ENCODE results near the gene IFI35. TPM values are rescaled to one million over a fixed set of nuclear protein-coding genes. Genes with fewer than 3 reads are reported as not detected.
"Not testable (repeated sequence)": the region's sequence is repeated elsewhere in the genome, so short reads cannot be mapped to it uniquely, and the experiment has no call there.

The IFI35 gene
- total and polyA plus RNA-seq, 4 experiments from 2014 or later, result 33.1 to 66.2 (median 47.9) TPM

GRCh38 chr17:42975265-42975664 lies 31.3 kb upstream of the IFI35 start:
- Mint-ChIP-seq H3K9me3 (peaks cover 0 to 4% (median 0%) of the 10 kb centered on the region in 8 donors), H3K36me3 (peaks cover 0 to 2% of the 10 kb centered on the region in 2 donors), H3K4me1 (peaks cover 0 to 14% (median 8%) of the 10 kb centered on the region in 4 donors), H3K27ac (peak overlapping the region in 1 of 7 donors; percentile 65), H3K4me3 (no peak overlapping the region), H3K27me3 (no peaks in the 10 kb centered on the region)
- Histone ChIP-seq H3K36me3 (ENCODE audit: insufficient read depth, low read length) (no peaks in the 10 kb centered on the region), H3K27me3 (ENCODE audit: insufficient read depth, low read length) (no peaks in the 10 kb centered on the region), H3K4me1 (ENCODE audit: insufficient read depth, low read length) (peaks cover 7% of the 10 kb centered on the region), H3K27ac (ENCODE audit: low read depth, low read length) (no peak overlapping the region), H3K4me3 (ENCODE audit: low read length in 2 of 2) (no peak overlapping the region), H3K9me3 (ENCODE audit: control insufficient read depth in 1 of 2, low read length in 2 of 2) (no peaks in the 10 kb centered on the region)
- no peak for DNase-seq
- intact Hi-C loops (cut with micrococcal nuclease), result no loop called here
- ChIA-PET CTCF (ENCODE audit: partially characterized antibody) (no interaction called here), POLR2A (ENCODE audit: partially characterized antibody) (interaction anchor here (0.5 kb wide), 1 partner anchor 11 kb away, joined by 3 read pairs; no protein-coding TSS in a partner anchor)

DNA sequence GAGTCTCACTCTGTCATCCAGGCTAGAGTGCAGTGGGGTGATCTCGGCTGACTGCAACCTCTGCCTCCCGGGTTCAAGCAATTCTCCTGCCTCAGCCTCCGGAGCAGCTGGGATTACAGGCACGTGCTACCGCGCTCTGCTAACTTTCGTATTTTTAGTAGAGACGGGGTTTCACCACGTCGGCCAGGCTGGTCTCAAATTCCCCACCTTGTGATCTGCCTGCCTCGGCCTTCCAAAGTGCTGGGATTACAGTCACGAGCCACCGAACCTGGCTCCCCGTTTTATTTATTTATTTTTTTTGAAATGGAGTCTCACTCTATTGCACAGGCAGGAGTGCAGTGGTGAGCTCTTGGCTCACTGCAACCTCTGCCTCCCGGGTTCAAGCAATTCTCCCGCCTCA lies 30.9 kb upstream of the IFI35 start:
- POLR2A ChIA-PET (ENCODE audit: partially characterized antibody); H3K4me1 ChIP-seq (ENCODE audit: insufficient read depth, low read length); CTCF ChIA-PET (ENCODE audit: partially characterized antibody); H3K36me3 ChIP-seq (ENCODE audit: insufficient read depth, low read length); H3K4me3 Mint-ChIP-seq; H3K27me3 ChIP-seq (ENCODE audit: insufficient read depth, low read length); DNase-seq; H3K4me3 ChIP-seq (ENCODE audit: low read length in 2 of 2); H3K27me3 Mint-ChIP-seq; H3K36me3 Mint-ChIP-seq; intact Hi-C loops (cut with micrococcal nuclease); H3K9me3 Mint-ChIP-seq; H3K9me3 ChIP-seq (ENCODE audit: control insufficient read depth in 1 of 2, low read length in 2 of 2); H3K27ac ChIP-seq (ENCODE audit: low read depth, low read length): not testable (repeated sequence)
- Mint-ChIP-seq H3K27ac (peak overlapping the region in 1 of 7 donors; percentile 65), H3K4me1 (peaks cover 0 to 19% (median 11%) of the 10 kb centered on the region in 4 donors)

- Histone ChIP-seq H3K36me3 (ENCODE audit: insufficient read depth, low read length) (peaks cover 3% of the 10 kb centered on the region), H3K27me3 (ENCODE audit: insufficient read depth, low read length) (no peaks in the 10 kb centered on the region), H3K27ac (ENCODE audit: low read depth, low read length) (peak within 1 kb of the TSS; percentile 77), H3K4me1 (ENCODE audit: insufficient read depth, low read length) (peaks cover 23% of the 10 kb centered on the region), H3K4me3 (ENCODE audit: low read length in 2 of 2) (peak within 1 kb of the TSS; percentile 69 to 75), H3K9me3 (ENCODE audit: control insufficient read depth in 1 of 2, low read length in 2 of 2) (no peaks in the 10 kb centered on the region)
- H3K4me1 Mint-ChIP-seq, result peaks cover 18 to 37% (median 25%) of the 10 kb centered on the region in 4 donors
- H3K27me3 Mint-ChIP-seq, result no peaks in the 10 kb centered on the region
- ChIA-PET CTCF (ENCODE audit: partially characterized antibody) (interaction anchor here (1.0 kb wide), 1 partner anchor 18 kb away, joined by 3 read pairs; the partner anchor contains the start of gene RPL27), POLR2A (ENCODE audit: partially characterized antibody) (interaction anchor here (1.4 to 3.8 kb wide), 2 partner anchors 18 to 336 kb away, joined by 3 to 41 read pairs; partner anchors contain the start of gene RPL27)
- peak within 1 kb of the TSS; percentile 94 to 100 (median 97) for H3K4me3 Mint-ChIP-seq
- no peak for DNase-seq
- intact Hi-C loops (cut with micrococcal nuclease), result loop anchor here (1.0 to 2.0 kb wide), 3 partner anchors 15 to 146 kb away; partner anchors contain the start of genes AARSD1, BRCA1 and RPL27
- peaks cover 0 to 13% of the 10 kb centered on the region in 2 donors for H3K36me3 Mint-ChIP-seq
- peak within 1 kb of the TSS; percentile 89 to 99 (median 98) for H3K27ac Mint-ChIP-seq
- peaks cover 0 to 3% (median 0%) of the 10 kb centered on the region in 8 donors for H3K9me3 Mint-ChIP-seq
These were observed 26.9 kb upstream of the IFI35 start, which contains the start of gene PTGES3L for GRCh38 chr17:42979511-42980273. PTGES3L (minus strand) TSS chr17:42980080; CDS start chr17:42980053, 27 bp downstream.

DNA sequence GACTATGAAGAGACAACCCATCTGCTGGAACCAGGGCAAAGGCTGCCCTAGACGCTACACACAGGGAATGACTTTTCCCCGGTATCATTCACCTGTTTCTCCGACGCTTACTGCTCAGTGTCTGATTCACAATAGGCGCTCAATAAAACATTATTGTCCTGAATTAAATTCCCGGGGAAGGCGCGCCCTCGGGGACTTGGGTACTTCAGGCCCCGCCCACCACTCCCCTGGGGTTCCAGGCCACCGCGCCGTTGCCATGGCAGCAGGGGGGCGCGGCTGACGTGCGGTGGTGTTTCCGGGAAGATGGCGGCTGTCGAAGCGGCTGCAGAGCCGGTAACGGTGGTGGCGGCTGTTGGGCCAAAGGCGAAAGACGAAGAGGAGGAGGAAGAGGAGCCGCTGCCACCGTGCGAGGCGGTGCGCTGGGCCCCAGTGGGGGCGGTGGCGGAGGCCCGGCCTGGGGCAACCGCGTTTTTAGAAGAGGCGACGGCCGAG lies 26.3 kb upstream of the IFI35 start, which contains the start of gene RUNDC1:
RUNDC1 (plus strand) TSS at position 292 of the 492 bp plus-strand sequence; CDS start at position 304, 12 bp downstream.
- Mint-ChIP-seq H3K4me3 (peak within 1 kb of the TSS; percentile 94 to 100 (median 97)), H3K27me3 (no peaks in the 10 kb centered on the region)

GRCh38 chr17:42980766-42981397 lies 25.7 kb upstream of the IFI35 start:
- H3K4me1 ChIP-seq (ENCODE audit: insufficient read depth, low read length), result peaks cover 23% of the 10 kb centered on the region
- CTCF ChIA-PET (ENCODE audit: partially characterized antibody), result interaction anchor here (0.6 kb wide), 1 partner anchor 51 kb away, joined by 3 read pairs; no protein-coding TSS in a partner anchor
- peak overlapping the region; percentile 69 to 75 for H3K4me3 ChIP-seq (ENCODE audit: low read length in 2 of 2)

More for the DNA sequence above, 26.3 kb upstream of the IFI35 start, which contains the start of gene RUNDC1:
- ChIA-PET CTCF (ENCODE audit: partially characterized antibody) (interaction anchor here (1.0 kb wide), 1 partner anchor 18 kb away, joined by 3 read pairs; the partner anchor contains the start of gene RPL27), POLR2A (ENCODE audit: partially characterized antibody) (interaction anchor here (0.7 to 3.8 kb wide), 7 partner anchors 11 to 388 kb away, joined by 3 to 41 read pairs (median 3); partner anchors contain the start of genes RPL27 and VPS25)
- H3K4me1 Mint-ChIP-seq, result peaks cover 21 to 37% (median 28%) of the 10 kb centered on the region in 4 donors
- H3K9me3 Mint-ChIP-seq, result peaks cover 0 to 5% (median 0%) of the 10 kb centered on the region in 8 donors
- peak within 1 kb of the TSS; percentile 89 to 99 (median 98) for H3K27ac Mint-ChIP-seq
- H3K36me3 Mint-ChIP-seq, result peaks cover 3 to 16% of the 10 kb centered on the region in 2 donors
- H3K27me3 ChIP-seq (ENCODE audit: insufficient read depth, low read length), result no peaks in the 10 kb centered on the region
- peaks cover 23% of the 10 kb centered on the region for H3K4me1 ChIP-seq (ENCODE audit: insufficient read depth, low read length)
- H3K9me3 ChIP-seq (ENCODE audit: control insufficient read depth in 1 of 2, low read length in 2 of 2), result no peaks in the 10 kb centered on the region
- intact Hi-C loops (cut with micrococcal nuclease), result loop anchor here (1.0 to 2.0 kb wide), 3 partner anchors 16 to 145 kb away; partner anchors contain the start of genes AARSD1, BRCA1 and RPL27
- H3K27ac ChIP-seq (ENCODE audit: low read depth, low read length), result peak within 1 kb of the TSS; percentile 77
- peaks cover 3% of the 10 kb centered on the region for H3K36me3 ChIP-seq (ENCODE audit: insufficient read depth, low read length)
- peak; percentile 86 to 92 (median 88) for DNase-seq
- H3K4me3 ChIP-seq (ENCODE audit: low read length in 2 of 2), result peak within 1 kb of the TSS; percentile 69 to 75

DNA sequence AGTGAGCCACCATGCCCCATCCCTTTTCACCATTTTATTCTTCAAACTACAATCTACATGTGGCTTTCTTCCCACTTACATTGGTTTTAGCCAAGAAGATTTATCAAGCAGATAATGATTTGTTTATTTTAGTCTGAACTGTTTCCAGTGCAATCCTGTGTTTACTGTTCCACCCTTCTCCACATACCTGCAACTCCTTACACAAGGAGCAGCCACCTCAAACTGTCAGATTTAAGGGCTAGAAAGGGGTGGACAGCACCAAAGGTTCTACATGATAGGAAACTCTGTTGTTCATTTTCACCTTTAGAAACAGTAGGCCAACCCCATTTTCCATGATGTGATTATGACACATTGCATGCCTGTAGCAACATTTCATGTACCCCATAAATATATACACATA lies 24.3 kb upstream of the IFI35 start:
- no peak overlapping the region for H3K4me3 ChIP-seq (ENCODE audit: low read length in 2 of 2)
- H3K27me3 ChIP-seq (ENCODE audit: insufficient read depth, low read length), result no peaks in the 10 kb centered on the region
- peaks cover 21 to 42% (median 30%) of the 10 kb centered on the region in 4 donors for H3K4me1 Mint-ChIP-seq
- peaks cover 3 to 28% of the 10 kb centered on the region in 2 donors for H3K36me3 Mint-ChIP-seq
- no peaks in the 10 kb centered on the region for H3K9me3 ChIP-seq (ENCODE audit: control insufficient read depth in 1 of 2, low read length in 2 of 2)
- peaks cover 15% of the 10 kb centered on the region for H3K36me3 ChIP-seq (ENCODE audit: insufficient read depth, low read length)
- intact Hi-C loops (cut with micrococcal nuclease), result no loop called here
- peak overlapping the region; percentile 10 to 100 (median 71) for H3K4me3 Mint-ChIP-seq
- ChIA-PET POLR2A (ENCODE audit: partially characterized antibody) (interaction anchor here (3.8 kb wide), 1 partner anchor 16 kb away, joined by 41 read pairs; the partner anchor contains the start of gene RPL27), CTCF (ENCODE audit: partially characterized antibody) (no interaction called here)
- peak overlapping the region; percentile 12 for H3K27ac ChIP-seq (ENCODE audit: low read depth, low read length)
- H3K9me3 Mint-ChIP-seq, result peaks cover 0 to 5% (median 0%) of the 10 kb centered on the region in 8 donors
- no peak for DNase-seq
- no peaks in the 10 kb centered on the region for H3K27me3 Mint-ChIP-seq
- H3K4me1 ChIP-seq (ENCODE audit: insufficient read depth, low read length), result peaks cover 23% of the 10 kb centered on the region
- H3K27ac Mint-ChIP-seq, result peak overlapping the region in 5 of 7 donors; percentile 9 to 89 (median 62)

More at GRCh38 chr17:42980766-42981397, 25.7 kb upstream of the IFI35 start:
- POLR2A ChIA-PET (ENCODE audit: partially characterized antibody), result interaction anchor here (0.7 to 3.8 kb wide), 7 partner anchors 10 to 387 kb away, joined by 3 to 41 read pairs (median 3); partner anchors contain the start of genes RPL27 and VPS25
- H3K27ac Mint-ChIP-seq, result peak overlapping the region; percentile 87 to 99 (median 96)
- H3K27me3 ChIP-seq (ENCODE audit: insufficient read depth, low read length), result no peaks in the 10 kb centered on the region
- peak overlapping the region; percentile 91 to 100 (median 95) for H3K4me3 Mint-ChIP-seq
- H3K27ac ChIP-seq (ENCODE audit: low read depth, low read length), result peak overlapping the region; percentile 77
- H3K27me3 Mint-ChIP-seq, result no peaks in the 10 kb centered on the region
- H3K9me3 ChIP-seq (ENCODE audit: control insufficient read depth in 1 of 2, low read length in 2 of 2), result no peaks in the 10 kb centered on the region
- peaks cover 21 to 41% (median 30%) of the 10 kb centered on the region in 4 donors for H3K4me1 Mint-ChIP-seq
- intact Hi-C loops (cut with micrococcal nuclease), result loop anchor here (1.0 to 2.0 kb wide), 3 partner anchors 16 to 144 kb away; partner anchors contain the start of genes AARSD1, BRCA1 and RPL27
- DNase-seq, result peak; percentile 59 to 70 (median 63)
- peaks cover 0 to 5% (median 0%) of the 10 kb centered on the region in 8 donors for H3K9me3 Mint-ChIP-seq
- H3K36me3 ChIP-seq (ENCODE audit: insufficient read depth, low read length), result peaks cover 5% of the 10 kb centered on the region
- H3K36me3 Mint-ChIP-seq, result peaks cover 3 to 21% of the 10 kb centered on the region in 2 donors

Data from CD4-positive, alpha-beta memory T cell (primary cell).